ENCODE data around the gene DBP. TPM values are rescaled to one million over a fixed set of nuclear protein-coding genes. Genes with fewer than 3 reads are reported as not detected.
"Not testable (repeated sequence)": the region's sequence is repeated elsewhere in the genome, so short reads cannot be mapped to it uniquely, and the experiment has no call there.

Gene DBP
- total and polyA plus RNA-seq, 2 experiments from 2014 or later = 5.7 to 6.3 TPM

GRCh38 chr19:48657828-48658227 is 20.6 kb upstream of the DBP start:
- not testable (repeated sequence) for H3K36me3 Mint-ChIP-seq (ENCODE audit: low read depth); H3K9me3 Mint-ChIP-seq

GRCh38 chr19:48656840-48657474 is 19.8 kb upstream of the DBP start:
- peaks cover 4% of the 10 kb centered on the region; the same call in 2 of the 3 replicates for H3K36me3 Mint-ChIP-seq (ENCODE audit: low read depth)
- Histone ChIP-seq H4K20me1 (replicated peaks; ENCODE audit: insufficient read depth) (no peaks in the 10 kb centered on the region), H3K9me2 (ENCODE audit: insufficient read depth) (no peaks in the 10 kb centered on the region), H2AFZ (peak overlapping the region; percentile 11; the same call in 1 of the 2 replicates), H3K4me3 (no peak overlapping the region), H3K4me2 (no peak overlapping the region), H3K27me3 (ENCODE audit: insufficient read depth) (no peaks in the 10 kb centered on the region), H3F3A (replicated peaks; ENCODE audit: low read depth) (no peaks in the 10 kb centered on the region), H3K4me1 (ENCODE audit: insufficient read depth) (no peaks in the 10 kb centered on the region), H3K79me2 (replicated peaks; ENCODE audit: insufficient read depth) (no peaks in the 10 kb centered on the region), H3K27ac (ENCODE audit: low read depth) (no peak overlapping the region), H3K36me3 (ENCODE audit: insufficient read depth) (no peaks in the 10 kb centered on the region)
- H3K27ac Mint-ChIP-seq = no peak overlapping the region
- H3K9me3 Mint-ChIP-seq = peaks cover 8% of the 10 kb centered on the region
- DNase-seq (ENCODE audit: low spot score) = no peak
- H3K4me1 Mint-ChIP-seq = peaks cover 11% of the 10 kb centered on the region
- H3K4me3 Mint-ChIP-seq = no peak overlapping the region
- peak; percentile 18; the same call in 2 of the 3 replicates for ATAC-seq
- no peak for TF ChIP-seq REST (IDR thresholded peaks at IDR 0.05; ENCODE audit: unreplicated experiment)
- TF ChIP-seq NANOG (IDR thresholded peaks at IDR 0.05; ENCODE audit: borderline replicate concordance) = no peak
- TF ChIP-seq POLR2AphosphoS5 (IDR thresholded peaks at IDR 0.05; ENCODE audit: low read depth) = no peak
- TF ChIP-seq JUNB (IDR thresholded peaks at IDR 0.05; ENCODE audit: unreplicated experiment) = no peak
- TF ChIP-seq ETS1 (IDR thresholded peaks at IDR 0.05) = no peak
- no peak for TF ChIP-seq ZNF114 (CRISPR knock-in tag; IDR thresholded peaks at IDR 0.05)
- TF ChIP-seq ZNF331 (CRISPR knock-in tag; IDR thresholded peaks at IDR 0.05; ENCODE audit: low read depth) = no peak
- no peak for TF ChIP-seq EZH2 (IDR thresholded peaks at IDR 0.05; ENCODE audit: low read depth, unreplicated experiment)
- TF ChIP-seq CTCF (conservative IDR thresholded peaks at IDR 0.05; ENCODE audit: low read depth in 2 of 2) = no peak
- no peak for TF ChIP-seq CREB1 (CRISPR knock-in tag; IDR thresholded peaks at IDR 0.05; ENCODE audit: low read depth)
- H3K27me3 Mint-ChIP-seq (ENCODE audit: insufficient read depth, low read depth, poor library complexity) = peaks cover 9% of the 10 kb centered on the region

More at GRCh38 chr19:48657828-48658227, 20.6 kb upstream of the DBP start:
- not testable (repeated sequence) for H3K9me2 ChIP-seq (ENCODE audit: insufficient read depth); H3K27ac Mint-ChIP-seq; H3K4me1 Mint-ChIP-seq; H4K20me1 ChIP-seq (replicated peaks; ENCODE audit: insufficient read depth); H3K27me3 Mint-ChIP-seq (ENCODE audit: insufficient read depth, low read depth, poor library complexity); H3K79me2 ChIP-seq (replicated peaks; ENCODE audit: insufficient read depth); H3K4me3 Mint-ChIP-seq; H3K27me3 ChIP-seq (ENCODE audit: insufficient read depth); H3K4me2 ChIP-seq; H3K36me3 ChIP-seq (ENCODE audit: insufficient read depth); H2AFZ ChIP-seq; DNase-seq (ENCODE audit: low spot score); H3K4me3 ChIP-seq; H3F3A ChIP-seq (replicated peaks; ENCODE audit: low read depth); ATAC-seq; H3K27ac ChIP-seq (ENCODE audit: low read depth); H3K4me1 ChIP-seq (ENCODE audit: insufficient read depth)

Data from GM23338 (cell line).